Bronchial epithelial cell (primary cell): ENCODE data around the gene RNASE3. TPM values are rescaled to one million over a fixed set of nuclear protein-coding genes. Genes with fewer than 3 reads are reported as not detected.
A peak's percentile ranks its signal among the peaks of the same experiment; 100 is the strongest.

Experiments used
- DNase-seq: peaks from one replicate; pipeline ENCODE4 v3.0.0-alpha.2; 2010; ENCODE audit warnings: low read depth
- FAIRE-seq: peaks from 2 replicates; lab custom pipeline; 2011; peaks lifted over from hg19 to GRCh38; lab: Jason Lieb, UNC
- H3K27me3 ChIP-seq: 2 replicates; pipeline ENCODE4 v1.5.1; 2011; ENCODE audit warnings: low read length; ENCODE audit not compliant: control insufficient read depth, insufficient read depth
- H3K36me3 ChIP-seq: 2 replicates; pipeline ENCODE4 v1.5.1; 2011; ENCODE audit warnings: low read length; ENCODE audit not compliant: control insufficient read depth, insufficient read depth
- H3K4me3 ChIP-seq: 2 replicates; pipeline ENCODE4 v1.5.1; 2011; ENCODE audit warnings: mild to moderate bottlenecking, low read depth, low read length, control low read depth
- CTCF ChIP-seq: IDR thresholded peaks from 2 replicates; pipeline ENCODE4 v1.5.1; 2011; ENCODE audit warnings: mild to moderate bottlenecking, moderate library complexity, low read length, control low read depth, inconsistent platforms; ENCODE audit not compliant: insufficient read depth, severe bottlenecking
- total RNA-seq: library from RNA; depleted of rRNA; stranded (reverse); fragments of >200 nt; gene quantifications from 2 replicates; pipeline ENCODE4 v1.2.1, GENCODE V29; 2014

RNASE3 gene
- total RNA-seq, 1 donor from 2014 or later: not detected

- no peak for TF ChIP-seq CTCF
- FAIRE-seq (no peak), DNase-seq (no peak)
- no peak overlapping the region for H3K4me3 ChIP-seq
- no peaks in the 10 kb centered on the region for H3K36me3 ChIP-seq
- H3K27me3 ChIP-seq: peaks cover 5% of the 10 kb centered on the region
These were observed 34.0 kb upstream of the RNASE3 start for GRCh38 chr14:20857207-20857606.

- no peak overlapping the region for H3K4me3 ChIP-seq
- FAIRE-seq: no peak
- DNase-seq: peak; percentile 35
- peak; percentile 88 for TF ChIP-seq CTCF
- no peaks in the 10 kb centered on the region for H3K36me3 ChIP-seq
- peaks cover 5% of the 10 kb centered on the region for H3K27me3 ChIP-seq
These were observed 33.4 kb upstream of the RNASE3 start for GRCh38 chr14:20857630-20858261.

- no peak for TF ChIP-seq CTCF
These were observed 25.0 kb upstream of the RNASE3 start for GRCh38 chr14:20866194-20866593.

GRCh38 chr14:20866963-20867362 is 24.2 kb upstream of the RNASE3 start:
- Histone ChIP-seq H3K27me3 (no peaks in the 10 kb centered on the region), H3K4me3 (no peak overlapping the region), H3K36me3 (no peaks in the 10 kb centered on the region)
- TF ChIP-seq CTCF: peak; percentile 28
- FAIRE-seq (no peak), DNase-seq (peak; percentile 6)

More at GRCh38 chr14:20866194-20866593, 25.0 kb upstream of the RNASE3 start:
- FAIRE-seq: no peak
- no peak for DNase-seq
- Histone ChIP-seq H3K36me3 (no peaks in the 10 kb centered on the region), H3K4me3 (no peak overlapping the region), H3K27me3 (no peaks in the 10 kb centered on the region)

- Histone ChIP-seq H3K4me3 (no peak overlapping the region), H3K27me3 (no peaks in the 10 kb centered on the region), H3K36me3 (no peaks in the 10 kb centered on the region)
- peak; percentile 52 for FAIRE-seq
- peak; percentile 26 for DNase-seq
- TF ChIP-seq CTCF: peak; percentile 77
These were observed 17.6 kb upstream of the RNASE3 start for GRCh38 chr14:20873370-20874177.
